ENCODE measurements around the gene MAML2.

MAML2 gene

GRCh38 chr11:96105197-96105895 lies 237.6 kb downstream of the MAML2 start:
- no peak for DNase-seq

GRCh38 chr11:96104496-96104895 lies 238.5 kb downstream of the MAML2 start:
- no peak for DNase-seq

GRCh38 chr11:96103721-96104120 lies 239.3 kb downstream of the MAML2 start:
- DNase-seq: no peak

GRCh38 chr11:96103102-96103501 lies 239.9 kb downstream of the MAML2 start:
- no peak for DNase-seq

GRCh38 chr11:96102664-96103078 lies 240.3 kb downstream of the MAML2 start:
- DNase-seq: no peak

GRCh38 chr11:96101146-96101545 lies 241.8 kb downstream of the MAML2 start:
- DNase-seq: no peak

- no peak for DNase-seq
Measured at GRCh38 chr11:96098511-96099241, 244.3 kb downstream of the MAML2 start.

- DNase-seq: no peak
Measured at GRCh38 chr11:96097844-96098421, 245.1 kb downstream of the MAML2 start.

GRCh38 chr11:96096360-96096759 lies 246.6 kb downstream of the MAML2 start:
- DNase-seq: no peak

- DNase-seq: no peak
Measured at GRCh38 chr11:96095884-96096303, 247.1 kb downstream of the MAML2 start.

GRCh38 chr11:96094156-96094555 lies 248.8 kb downstream of the MAML2 start:
- DNase-seq: no peak

GRCh38 chr11:96092511-96092910 lies 250.5 kb downstream of the MAML2 start:
- DNase-seq: no peak

- DNase-seq: no peak
Measured at GRCh38 chr11:96091476-96091875, 251.5 kb downstream of the MAML2 start.

GRCh38 chr11:96090711-96091110 lies 252.3 kb downstream of the MAML2 start:
- no peak for DNase-seq

GRCh38 chr11:96088914-96089313 lies 254.1 kb downstream of the MAML2 start:
- no peak for DNase-seq

GRCh38 chr11:96086111-96086510 lies 256.9 kb downstream of the MAML2 start:
- DNase-seq: no peak

GRCh38 chr11:96085319-96085930 lies 257.6 kb downstream of the MAML2 start:
- no peak for DNase-seq

GRCh38 chr11:96084610-96085318 lies 258.2 kb downstream of the MAML2 start:
- no peak for DNase-seq

GRCh38 chr11:96082936-96083335 lies 260.1 kb downstream of the MAML2 start:
- DNase-seq: no peak

- no peak for DNase-seq
Measured at GRCh38 chr11:96082002-96082899, 260.7 kb downstream of the MAML2 start.

Measured in nucleus accumbens (tissue), 56 donors.